SH-SY5Y (cell line): ENCODE data around the gene MEPCE.

ENCODE experiments used
- GATA2 ChIP-seq: IDR thresholded peaks from 2 replicates; pipeline ENCODE4 v1.6.1; 2011; ENCODE audit warnings: mild to moderate bottlenecking, low read depth, low read length
- GATA3 ChIP-seq: IDR thresholded peaks from 2 replicates; pipeline ENCODE4 v1.6.1; 2011; ENCODE audit warnings: low read depth, mild to moderate bottlenecking, low read length, moderate library complexity

GRCh38 chr7:100483090-100483721, 53.6 kb downstream of the MEPCE start:
- TF ChIP-seq GATA2 = no peak
- TF ChIP-seq GATA3 = no peak
